Limb (tissue), 2 donors: Measurements from ENCODE around the gene MTG2.

Experiments used
- DNase-seq, 2 donors: peaks; one replicate each; pipeline ENCODE4 v3.0.0-alpha.2; 2016; ENCODE audit errors: extremely low spot score in 2 of 2

Gene MTG2, protein sequence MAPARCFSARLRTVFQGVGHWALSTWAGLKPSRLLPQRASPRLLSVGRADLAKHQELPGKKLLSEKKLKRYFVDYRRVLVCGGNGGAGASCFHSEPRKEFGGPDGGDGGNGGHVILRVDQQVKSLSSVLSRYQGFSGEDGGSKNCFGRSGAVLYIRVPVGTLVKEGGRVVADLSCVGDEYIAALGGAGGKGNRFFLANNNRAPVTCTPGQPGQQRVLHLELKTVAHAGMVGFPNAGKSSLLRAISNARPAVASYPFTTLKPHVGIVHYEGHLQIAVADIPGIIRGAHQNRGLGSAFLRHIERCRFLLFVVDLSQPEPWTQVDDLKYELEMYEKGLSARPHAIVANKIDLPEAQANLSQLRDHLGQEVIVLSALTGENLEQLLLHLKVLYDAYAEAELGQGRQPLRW

DNA sequence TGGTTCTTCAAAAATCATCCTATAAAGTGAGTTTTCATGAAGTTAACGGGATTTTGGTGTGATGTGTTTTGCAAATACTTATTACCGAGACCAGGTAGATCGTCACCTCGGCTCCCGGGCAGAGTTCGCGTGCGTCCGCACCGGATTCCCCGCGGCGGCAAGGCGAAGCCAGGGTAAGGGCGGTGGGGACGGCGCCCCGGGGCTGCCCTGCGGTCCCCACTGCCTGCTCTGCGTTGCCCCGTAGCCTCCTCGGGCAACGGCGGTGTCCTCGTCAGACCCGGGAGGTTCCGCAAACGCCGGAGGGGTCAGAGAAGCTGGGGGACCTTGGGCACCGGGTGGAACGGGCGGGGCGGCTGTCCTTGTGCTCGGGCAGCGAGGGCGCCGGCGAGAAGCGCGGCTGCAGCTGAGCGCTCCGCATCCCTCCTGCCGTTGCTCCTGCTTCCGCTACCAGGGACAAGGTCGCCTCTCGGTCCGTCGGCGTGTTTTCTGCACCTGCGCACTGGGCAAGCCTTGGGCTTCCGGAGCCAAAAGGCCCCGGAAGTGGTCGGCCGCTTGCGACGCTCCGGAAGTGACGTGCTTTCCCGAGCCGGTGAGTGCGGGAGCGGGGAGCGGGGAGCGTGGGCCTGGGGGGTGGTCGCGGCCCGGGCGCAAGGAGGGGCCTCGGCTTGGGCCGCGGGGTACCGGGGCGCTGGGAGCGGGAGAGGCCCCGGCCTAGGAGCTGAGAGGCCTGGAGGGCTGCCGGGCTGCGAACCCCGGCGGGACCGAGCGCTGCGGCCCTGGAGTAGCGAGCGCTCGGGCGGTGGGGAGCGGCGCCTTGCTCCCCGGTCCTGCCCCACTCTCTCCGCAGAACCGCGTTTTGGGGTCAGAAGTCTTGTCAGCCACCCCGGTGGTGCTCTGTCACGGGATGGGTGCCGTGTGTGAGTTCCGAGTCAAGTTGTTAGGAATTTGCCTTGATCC, at the start of gene MTG2:
Gene MTG2 (plus strand): TSS at position 560 of the 957 bp plus-strand sequence. CDS start 10,393 bp downstream, outside the sequence.
- DNase-seq: peak; percentile 95 to 96

DNA sequence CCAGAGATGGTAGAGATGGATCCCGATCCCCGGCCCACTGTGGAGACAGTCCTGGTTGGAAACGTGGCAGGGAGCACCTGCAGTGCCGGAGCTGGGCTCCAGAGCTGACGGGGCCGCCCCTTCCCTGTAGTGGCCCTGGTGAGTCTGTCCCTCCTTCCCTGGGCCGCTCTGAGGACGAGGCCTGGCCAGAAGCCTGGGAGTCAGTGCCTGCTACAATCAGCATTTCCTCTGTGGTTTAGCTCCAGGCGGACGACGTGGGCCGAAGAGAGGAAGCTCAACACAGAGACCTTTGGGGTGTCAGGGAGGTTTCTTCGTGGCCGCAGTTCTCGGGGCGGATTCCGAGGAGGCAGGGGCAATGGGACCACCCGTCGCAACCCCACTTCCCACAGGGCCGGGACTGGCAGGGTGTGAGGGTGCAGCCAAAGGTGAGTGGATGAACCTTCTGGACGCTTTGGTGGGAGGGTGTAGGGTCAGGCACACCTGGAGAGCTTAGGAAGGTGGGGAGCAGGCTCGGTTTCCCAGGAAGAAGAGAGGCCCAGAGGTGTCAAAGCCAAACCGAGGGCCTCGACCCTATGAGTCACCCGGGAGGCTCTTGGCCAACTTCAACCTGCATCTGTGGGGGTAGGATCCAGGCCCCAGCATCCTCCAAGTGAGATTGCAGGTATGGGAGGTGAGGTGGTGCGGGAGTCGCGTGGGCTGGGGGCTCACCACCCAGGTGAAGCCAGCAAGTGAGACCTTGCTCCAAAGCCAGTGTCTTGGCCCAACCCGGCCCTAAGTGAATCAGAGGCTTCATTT, 49.6 kb upstream of the MTG2 start:
- DNase-seq: no peak

DNA sequence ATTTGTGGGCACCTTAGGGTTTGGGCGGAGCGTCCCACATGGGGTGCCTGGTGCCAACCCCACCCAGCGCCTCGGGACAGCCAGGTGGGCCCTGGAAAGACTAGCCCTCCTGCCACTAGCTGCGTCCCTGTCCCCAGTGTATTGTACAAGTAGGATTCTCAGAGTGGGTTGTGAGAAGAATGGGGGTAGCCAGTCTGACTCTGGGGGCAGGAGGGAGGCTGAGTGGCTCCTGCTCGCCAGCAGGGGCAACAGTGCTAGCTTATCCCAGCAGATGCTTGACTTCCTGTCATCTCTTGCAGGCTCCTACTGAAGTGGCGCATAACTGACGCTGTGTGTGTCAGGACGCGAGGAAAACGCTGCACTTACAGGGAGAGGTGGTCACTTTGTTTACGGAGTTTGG, 49.0 kb upstream of the MTG2 start:
- no peak for DNase-seq

DNA sequence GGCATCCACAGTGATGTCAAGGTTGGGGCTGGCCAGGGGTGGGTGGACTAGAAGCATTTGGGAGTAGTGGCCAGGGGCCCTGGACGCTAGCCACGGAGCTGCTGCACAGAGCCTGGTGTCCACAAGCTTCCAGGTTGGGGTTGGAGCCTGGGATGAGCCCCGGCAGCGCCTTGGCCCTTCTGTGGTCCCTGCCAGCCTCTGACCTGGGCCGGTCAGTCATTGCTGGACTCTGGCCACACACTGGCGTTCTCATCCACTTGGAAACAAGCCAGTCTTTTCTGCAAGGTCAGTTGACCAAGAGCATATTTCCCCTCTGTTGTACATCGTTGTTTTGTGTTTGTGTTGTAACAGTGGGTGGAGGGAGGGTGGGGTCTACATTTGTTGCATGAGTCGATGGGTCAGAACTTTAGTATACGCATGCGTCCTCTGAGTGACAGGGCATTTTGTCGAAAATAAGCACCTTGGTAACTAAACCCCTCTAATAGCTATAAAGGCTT, 48.0 kb upstream of the MTG2 start:
- no peak for DNase-seq

DNA sequence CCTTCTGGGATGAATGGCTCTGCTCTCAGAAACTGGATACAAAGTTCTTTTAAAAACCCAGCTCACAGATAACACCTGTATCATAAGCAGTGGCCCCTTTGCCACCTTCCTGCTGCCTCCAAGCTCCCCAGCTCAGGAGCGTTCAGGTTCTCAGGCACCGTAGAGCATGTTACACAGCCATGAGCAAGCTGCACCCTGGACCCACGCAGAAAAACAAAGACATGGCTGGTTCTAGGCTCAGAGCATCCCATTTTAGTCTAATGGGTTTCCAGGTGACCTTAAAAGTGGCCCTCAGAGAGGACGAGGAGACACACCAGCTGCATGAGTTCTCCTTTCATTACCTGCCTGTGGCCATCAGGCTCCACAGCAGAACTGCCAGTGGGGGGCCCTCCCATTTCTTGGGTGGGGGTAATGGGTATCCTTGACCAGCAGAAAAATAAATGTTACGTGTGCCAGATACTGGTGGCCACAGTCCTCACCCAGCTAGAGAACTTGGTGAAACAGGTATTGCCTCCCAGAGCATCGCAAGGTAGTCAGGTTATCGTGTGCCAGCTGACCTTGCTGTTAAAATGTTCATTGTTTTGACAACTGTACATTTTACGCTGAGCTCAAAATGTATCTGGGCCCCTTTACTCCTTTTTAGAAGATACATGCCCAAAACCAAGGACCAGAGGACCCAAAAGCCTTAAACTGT, 47.1 kb upstream of the MTG2 start:
- no peak for DNase-seq

DNA sequence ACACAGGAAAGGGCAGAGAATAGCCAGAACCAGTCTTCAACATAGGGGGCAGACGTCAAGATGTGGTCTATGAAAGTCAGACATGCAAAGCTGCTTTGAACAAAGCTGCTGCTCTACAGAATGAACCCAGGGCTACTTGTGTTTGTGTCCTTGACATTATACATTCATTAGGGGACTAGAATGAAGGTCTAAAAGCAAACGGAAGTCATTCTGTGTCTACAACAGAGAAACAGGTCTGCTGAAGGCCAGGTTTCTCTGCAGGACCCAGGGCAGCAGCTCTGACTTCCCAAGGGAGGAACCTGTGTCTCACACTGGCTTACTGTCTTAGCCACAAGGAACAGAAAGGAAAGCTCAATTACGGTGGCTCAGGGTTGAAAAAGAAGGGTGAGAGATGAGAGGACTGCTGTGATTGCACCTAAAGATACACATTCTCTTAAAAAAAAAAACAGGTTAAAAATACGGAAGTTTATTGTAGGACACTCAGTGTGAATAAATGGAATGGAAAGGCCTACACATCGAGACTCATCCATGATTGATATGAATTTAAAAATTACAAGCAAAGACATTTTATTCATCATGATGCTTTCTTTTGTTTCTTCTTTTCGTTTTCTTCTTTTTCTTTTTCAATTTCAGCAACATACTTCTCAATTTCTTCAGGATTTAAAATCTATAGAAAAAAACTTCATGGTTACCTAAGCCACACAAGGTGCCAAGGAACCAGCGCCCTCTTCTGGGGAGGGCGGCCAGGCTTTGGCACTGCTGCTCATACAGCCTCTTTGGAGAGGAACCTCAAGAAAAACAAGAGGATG, 46.3 kb upstream of the MTG2 start:
- peak; percentile 41 to 71 for DNase-seq

DNA sequence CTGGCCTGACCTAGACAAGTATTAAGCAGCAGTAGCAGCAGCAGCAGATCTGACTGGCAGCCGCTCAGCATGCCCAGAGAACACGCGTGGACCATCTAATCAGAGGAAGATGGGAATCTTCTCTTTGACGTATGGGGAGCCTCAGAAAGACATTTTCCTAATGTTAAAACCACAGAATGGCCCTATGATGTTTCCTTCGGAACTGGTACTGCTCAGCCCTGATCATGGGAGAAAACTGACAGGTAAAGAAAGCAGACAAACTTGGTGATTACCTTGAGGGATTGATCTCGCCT, 45.8 kb upstream of the MTG2 start:
- no peak for DNase-seq

DNA sequence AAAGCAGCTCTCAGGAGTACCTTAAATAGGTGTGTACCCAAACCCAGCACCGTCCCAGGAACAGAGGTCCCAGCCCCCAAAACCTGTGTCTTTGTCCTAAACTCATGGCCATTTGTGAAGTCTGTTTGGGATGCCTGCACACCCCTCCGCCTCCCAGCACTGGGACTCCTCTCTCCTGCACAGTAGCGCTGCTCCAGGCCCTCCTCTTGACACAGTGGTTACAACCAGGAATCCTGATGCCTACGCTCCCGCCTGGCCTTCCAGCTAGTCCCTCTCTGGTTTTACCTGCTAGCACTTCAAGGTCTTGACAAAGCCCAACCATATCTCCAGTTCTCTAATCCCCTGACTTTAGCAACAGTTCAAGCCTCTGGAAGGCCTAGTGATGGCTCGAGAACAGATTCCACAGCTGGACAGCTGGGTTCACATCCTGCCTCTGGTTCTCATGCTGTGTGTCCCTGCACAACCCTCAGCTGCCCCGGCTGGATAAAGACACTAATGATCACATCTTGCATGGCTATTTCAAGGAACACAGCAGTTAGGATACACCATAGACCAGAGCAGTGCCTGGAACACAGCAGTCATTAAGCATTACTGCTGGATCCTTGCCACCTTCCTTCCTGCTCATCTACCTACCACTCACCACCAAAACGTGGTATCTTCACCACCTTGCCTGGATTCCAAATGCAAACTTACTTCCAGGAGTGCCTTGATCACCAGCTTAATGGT, 45.2 kb upstream of the MTG2 start:
- DNase-seq: no peak

DNA sequence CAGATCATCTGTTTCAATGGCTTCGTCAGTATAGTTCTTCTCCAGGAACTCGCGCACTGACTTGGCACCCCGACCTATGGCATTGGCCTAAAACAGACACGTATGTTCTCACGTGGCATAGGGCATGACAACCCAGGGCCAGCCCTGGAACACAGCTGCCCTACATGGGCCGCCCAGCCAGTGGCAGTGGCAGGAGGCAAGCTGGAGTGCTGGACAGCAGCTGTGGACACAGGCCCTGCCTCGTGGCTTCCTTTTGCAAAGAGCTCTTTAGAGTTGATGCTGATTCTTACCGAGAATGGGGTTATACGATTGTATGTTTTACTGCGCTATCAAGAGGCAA, 44.7 kb upstream of the MTG2 start:
- no peak for DNase-seq

DNA sequence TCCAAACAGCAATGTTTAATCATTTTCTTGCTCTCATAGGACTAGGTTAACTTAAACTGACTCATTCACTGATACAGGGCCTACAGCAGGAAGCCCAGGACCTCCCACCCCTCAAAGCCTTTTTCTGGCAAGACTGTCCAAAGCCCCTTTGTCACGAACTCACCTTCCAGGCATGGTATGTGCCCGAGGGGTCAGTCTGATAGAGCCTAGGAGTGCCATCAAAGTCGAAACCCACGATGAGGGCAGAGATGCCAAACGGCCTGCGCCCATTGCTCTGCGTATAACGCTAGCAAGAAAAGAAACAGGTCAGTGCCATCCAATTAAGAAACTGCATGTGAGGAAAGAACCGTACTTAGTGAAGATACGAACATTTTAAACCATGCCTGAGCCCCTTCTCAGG, 43.9 kb upstream of the MTG2 start:
- no peak for DNase-seq

DNA sequence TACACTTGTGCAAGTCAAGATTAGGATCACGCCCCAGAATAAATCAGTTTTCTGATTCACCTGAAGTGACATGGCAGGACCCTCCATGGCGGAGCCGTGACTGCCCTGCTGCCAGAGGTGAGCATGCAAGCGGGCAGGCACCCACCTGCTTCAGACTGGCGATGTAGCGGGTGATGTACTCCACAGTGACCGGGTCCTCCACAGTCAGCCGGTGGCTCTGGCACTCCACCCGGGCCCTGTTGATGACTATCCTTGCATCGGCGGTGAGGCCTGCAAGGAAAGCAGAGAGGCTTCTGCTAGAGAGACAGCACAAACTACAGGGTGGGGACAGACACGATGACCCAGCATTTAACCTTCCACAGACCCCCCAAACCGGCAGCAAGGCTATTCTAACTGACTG, 43.2 kb upstream of the MTG2 start:
- DNase-seq: no peak

DNA sequence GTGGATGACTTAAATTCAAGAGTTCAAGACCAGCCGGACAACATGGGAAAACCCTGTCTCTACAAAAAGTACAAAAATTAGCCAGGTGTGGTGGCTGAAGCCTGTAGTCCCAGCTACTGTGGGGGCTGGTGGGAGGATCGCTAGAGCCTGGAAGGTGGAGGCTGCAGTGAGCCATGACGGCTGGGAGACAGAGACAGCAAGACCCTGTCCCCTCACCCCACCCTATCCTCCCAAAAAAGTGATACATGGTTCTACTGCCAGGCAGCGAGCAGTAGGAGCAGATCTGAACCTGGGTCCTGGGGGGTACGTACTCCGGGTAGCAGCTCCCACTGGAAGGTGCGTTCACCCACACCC, 41.8 kb upstream of the MTG2 start:
- no peak for DNase-seq

DNA sequence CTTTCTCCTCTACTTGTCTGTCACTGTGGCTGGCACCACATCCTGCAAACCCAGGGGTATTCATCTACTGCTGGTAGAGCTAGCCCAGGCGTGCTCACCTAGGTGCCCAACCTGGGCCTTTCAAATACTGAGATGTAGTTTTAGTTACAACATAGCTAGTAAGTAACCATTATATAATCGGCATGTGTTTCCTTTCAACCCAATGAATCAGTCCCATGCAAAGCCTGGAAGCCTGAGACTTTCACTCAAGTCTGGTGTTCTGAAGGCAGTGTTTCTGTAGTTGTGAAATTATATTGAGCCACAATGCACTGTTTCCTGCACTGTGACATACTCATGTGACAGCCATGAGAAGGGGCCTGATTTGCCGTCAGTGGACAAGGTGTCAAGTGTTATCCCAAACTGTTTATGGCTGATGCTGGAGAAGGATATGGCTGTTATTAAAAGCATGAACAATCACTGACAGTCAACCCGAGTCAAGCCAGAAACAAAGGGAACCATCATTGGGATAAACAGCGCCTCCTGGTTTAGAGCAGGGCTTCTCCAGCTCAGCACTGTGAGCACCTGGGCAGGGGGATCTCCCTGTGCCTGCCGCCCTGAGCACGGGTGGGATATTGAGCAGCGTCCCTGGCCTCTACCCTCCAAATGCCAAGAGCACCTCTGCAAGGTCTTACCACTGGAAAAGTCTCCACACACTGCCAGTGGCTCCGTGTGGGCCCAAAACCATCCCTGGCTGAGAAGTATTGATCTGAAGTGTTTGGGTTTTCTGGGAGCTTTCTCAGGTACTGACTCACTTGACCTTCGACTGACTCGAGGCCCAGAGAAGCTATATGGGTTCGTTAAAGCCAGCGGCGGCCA, 41.2 kb upstream of the MTG2 start:
- DNase-seq: peak in 1 of 2 donors; percentile 6

DNA sequence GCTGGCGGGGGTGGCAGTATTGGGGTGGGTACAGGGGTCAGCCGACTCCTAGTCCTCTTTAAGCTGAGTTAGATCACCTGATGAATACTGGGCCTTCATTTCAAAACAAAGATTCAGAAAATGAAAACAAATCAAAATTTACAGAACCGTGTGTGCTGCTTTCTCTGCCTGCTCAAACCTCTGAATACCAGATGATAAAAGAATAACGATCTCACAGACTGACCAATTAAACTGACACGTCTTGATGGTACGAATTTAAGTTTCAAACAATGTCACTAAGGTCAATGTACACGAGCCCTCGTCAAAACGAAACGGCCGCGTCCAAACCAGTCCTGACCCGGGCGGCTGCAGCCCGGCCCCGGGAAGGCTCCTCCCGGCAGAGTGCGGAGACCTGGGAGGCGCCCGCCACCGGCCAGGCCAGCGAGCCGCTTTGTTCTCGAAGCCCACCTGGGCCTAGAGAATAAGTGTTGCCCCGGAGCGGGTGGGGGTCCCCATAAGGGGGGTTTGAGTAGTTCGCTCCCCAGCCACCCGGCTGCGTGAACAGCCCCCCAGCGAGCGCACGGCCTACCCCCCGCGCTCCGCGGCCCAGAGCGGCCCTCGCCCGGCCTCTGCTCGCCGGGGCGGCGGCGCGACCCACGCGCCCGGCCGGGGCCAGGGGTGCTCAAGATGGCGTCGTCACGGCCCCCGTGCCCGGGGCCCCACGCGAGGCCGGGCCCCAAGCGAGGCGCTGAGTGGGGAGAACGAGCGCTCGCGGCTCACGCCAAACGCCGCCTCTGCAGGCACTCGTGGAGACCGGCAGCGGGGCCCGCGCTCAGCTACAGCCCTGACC, 40.4 kb upstream of the MTG2 start:
- DNase-seq: no peak

DNA sequence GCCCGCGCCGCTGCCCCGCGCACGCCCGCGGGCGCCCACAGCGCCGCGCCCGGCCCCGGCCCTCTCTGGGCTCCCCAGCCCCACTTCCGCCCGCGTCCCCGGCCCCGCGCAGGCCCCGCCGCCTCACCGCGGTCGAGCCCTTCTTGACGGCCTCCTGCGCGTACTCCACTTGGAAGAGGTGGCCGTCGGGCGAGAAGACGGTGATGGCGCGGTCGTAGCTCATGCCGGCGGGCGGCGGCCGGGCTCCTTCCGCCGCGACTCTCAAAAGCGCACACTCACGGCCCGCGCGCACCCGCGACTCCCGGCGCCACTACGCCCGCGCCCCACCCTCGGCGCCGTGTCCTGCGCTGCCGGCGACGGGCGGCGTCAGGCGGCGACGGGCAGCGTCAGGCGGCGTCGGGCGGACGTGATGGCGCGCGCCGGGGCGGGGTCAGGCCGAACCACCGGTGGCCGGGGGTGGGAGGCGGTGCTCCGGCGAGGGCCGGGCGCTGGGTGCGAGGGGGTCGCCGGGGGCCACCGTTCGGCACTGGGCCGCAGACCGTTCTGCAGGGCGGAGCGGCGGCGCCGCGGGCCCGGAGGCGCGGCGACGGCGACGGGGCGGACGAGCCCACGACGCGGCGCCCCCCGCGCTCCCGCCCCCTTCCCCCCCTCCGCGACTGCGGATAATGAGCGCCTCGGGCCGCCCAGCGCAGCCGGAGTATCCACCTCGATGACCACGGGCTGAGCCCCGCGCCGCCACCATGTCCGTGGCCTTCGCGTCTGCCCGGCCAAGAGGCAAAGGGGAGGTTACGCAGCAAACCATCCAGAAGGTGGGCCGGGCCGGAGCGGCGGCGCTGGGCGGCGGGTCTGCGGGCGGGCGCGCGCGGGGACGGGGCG, 39.5 kb upstream of the MTG2 start, which contains the start of the genes PSMA7 and SS18L1:
Gene PSMA7 (minus strand): TSS at position 314 of the 876 bp plus-strand sequence. CDS start 91 bp downstream, at position 223.
Gene SS18L1 (plus strand): TSS at position 689 of the 876 bp plus-strand sequence. CDS start 52 bp downstream, at position 741.
- DNase-seq: peak; percentile 86 to 91

DNA sequence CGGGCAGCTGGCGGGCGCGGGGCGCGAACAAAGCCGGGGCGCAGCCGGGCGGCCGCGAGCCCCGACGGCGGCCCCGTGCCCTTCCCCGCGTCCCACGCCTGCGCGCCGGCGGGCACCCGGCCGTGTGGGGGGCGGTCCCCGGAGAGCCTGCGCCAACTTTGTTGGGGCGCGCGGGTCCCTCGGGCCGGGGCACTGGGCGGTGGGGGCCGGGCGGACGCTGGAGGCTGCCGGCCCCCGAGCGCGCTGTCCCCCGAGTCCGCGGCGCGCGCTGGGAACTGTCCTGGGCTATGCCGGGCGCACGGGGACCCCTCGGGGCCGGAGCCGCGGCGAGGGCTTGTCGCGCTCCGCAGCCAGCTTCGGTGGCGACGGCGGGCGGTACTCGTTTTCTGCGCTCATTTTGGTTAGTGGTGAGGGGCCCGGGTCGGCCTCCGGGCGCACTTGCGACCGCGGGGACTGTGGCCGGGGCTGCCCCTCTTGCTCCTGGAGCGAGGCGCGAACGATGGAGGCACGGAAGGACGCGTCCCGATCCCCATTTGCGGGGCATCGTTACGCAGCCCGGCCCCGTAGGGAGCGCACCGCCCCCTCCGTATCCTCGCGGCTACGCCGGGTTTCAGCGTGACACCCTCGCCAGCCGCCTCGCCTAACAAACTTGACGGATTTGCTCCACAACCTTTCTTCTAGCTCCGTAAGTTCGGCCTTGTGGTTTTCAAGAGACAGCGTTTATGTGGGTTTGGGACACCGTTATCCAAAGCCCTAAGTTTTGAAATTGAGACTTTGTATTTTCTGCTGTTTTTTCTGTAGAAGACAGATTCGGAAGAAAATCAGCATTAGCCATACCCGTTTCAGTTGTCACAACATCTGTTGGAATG, 38.6 kb upstream of the MTG2 start:
- DNase-seq: peak; percentile 2 to 67
